HG03135 (cell line): Measurements from ENCODE around the gene IFIH1.
A peak's percentile ranks its signal among the peaks of the same experiment; 100 is the strongest.

ENCODE experiments used
- ATAC-seq: cut with Tn5 transposase; IDR thresholded peaks from one replicate; pipeline ENCODE4 v1.9.1; 2021; ENCODE audit warnings: mild to moderate bottlenecking, moderate library complexity; ENCODE audit not compliant: unreplicated experiment

Gene IFIH1

GRCh38 chr2:162258686-162259085 lies 59.8 kb downstream of the IFIH1 start:
- no peak for ATAC-seq

GRCh38 chr2:162258169-162258568 lies 60.3 kb downstream of the IFIH1 start:
- no peak for ATAC-seq

GRCh38 chr2:162257425-162257824 lies 61.1 kb downstream of the IFIH1 start:
- ATAC-seq, result no peak

- no peak for ATAC-seq
Observed at GRCh38 chr2:162256591-162256991, 61.9 kb downstream of the IFIH1 start.

- no peak for ATAC-seq
Observed at GRCh38 chr2:162254236-162254871, 64.1 kb downstream of the IFIH1 start.

- ATAC-seq, result no peak
Observed at GRCh38 chr2:162253435-162253834, 65.0 kb downstream of the IFIH1 start.

- no peak for ATAC-seq
Observed at GRCh38 chr2:162252153-162252552, 66.3 kb downstream of the IFIH1 start.

- ATAC-seq, result no peak
Observed at GRCh38 chr2:162245781-162246180, 72.7 kb downstream of the IFIH1 start.

- ATAC-seq, result no peak
Observed at GRCh38 chr2:162245061-162245460, 73.4 kb downstream of the IFIH1 start.

- ATAC-seq, result no peak
Observed at GRCh38 chr2:162244541-162245031, 73.9 kb downstream of the IFIH1 start.

- no peak for ATAC-seq
Observed at GRCh38 chr2:162243715-162244114, 74.8 kb downstream of the IFIH1 start.

GRCh38 chr2:162243294-162243693 lies 75.2 kb downstream of the IFIH1 start, which contains the start of gene FAP:
Gene FAP (minus strand): TSS chr2:162243445. CDS start chr2:162243327, 118 bp downstream.
- no peak for ATAC-seq

- no peak for ATAC-seq
Observed at GRCh38 chr2:162242586-162243280, 75.8 kb downstream of the IFIH1 start.

- ATAC-seq, result no peak
Observed at GRCh38 chr2:162241571-162241970, 76.9 kb downstream of the IFIH1 start.

GRCh38 chr2:162234620-162235462 lies 83.6 kb downstream of the IFIH1 start:
- ATAC-seq, result no peak

- ATAC-seq, result no peak
Observed at GRCh38 chr2:162233197-162233596, 85.3 kb downstream of the IFIH1 start.

- ATAC-seq, result no peak
Observed at GRCh38 chr2:162232671-162233070, 85.8 kb downstream of the IFIH1 start.

GRCh38 chr2:162232027-162232426 lies 86.5 kb downstream of the IFIH1 start:
- ATAC-seq, result no peak

- ATAC-seq, result no peak
Observed at GRCh38 chr2:162230761-162231160, 87.7 kb downstream of the IFIH1 start.

- no peak for ATAC-seq
Observed at GRCh38 chr2:162226836-162227235, 91.6 kb downstream of the IFIH1 start.

- peak; percentile 73 for ATAC-seq
Observed at GRCh38 chr2:162221064-162221463, 97.4 kb downstream of the IFIH1 start.
